Heart right ventricle (tissue), 16 donors: Measurements from ENCODE around the gene PFDN1. TPM values are rescaled to one million over a fixed set of nuclear protein-coding genes. Genes with fewer than 3 reads are reported as not detected.
A peak's percentile ranks its signal among the peaks of the same experiment; 100 is the strongest.

Source experiments
- ATAC-seq, 8 donors: fragments of 200-7000 bp; cut with Tn5 transposase; one replicate each; pipeline ENCODE4 v1.9.1; 2020; ENCODE audit warnings: mild to moderate bottlenecking in 8 of 8, moderate library complexity in 8 of 8, moderate number of reproducible peaks in 1 of 8
- DNase-seq, 2 donors: peaks; one replicate each; pipeline ENCODE4 v3.0.0-alpha.2; 2020
- H3K27ac ChIP-seq, 10 donors: fragments of 200-600 bp; sonication (generic) in 2 of 10; one replicate each; pipeline versions ENCODE4 v1.5.0 to v1.8.0; 2020 to 2022; ENCODE audit warnings: mild to moderate bottlenecking in 3 of 10
- H3K27me3 ChIP-seq, 7 donors: fragments of 200-600 bp; one replicate each; pipeline ENCODE4 v1.8.0; 2021 to 2022; ENCODE audit warnings: mild to moderate bottlenecking in 2 of 7
- H3K36me3 ChIP-seq, 9 donors: fragments of 200-600 bp; sonication (generic) in 1 of 9; one replicate each; pipeline versions ENCODE4 v1.5.0 to v1.8.0; 2020 to 2022; ENCODE audit warnings: mild to moderate bottlenecking in 2 of 9
- H3K4me1 ChIP-seq, 9 donors: fragments of 200-600 bp; sonication (generic) in 1 of 9; one replicate each; pipeline versions ENCODE4 v1.5.0 to v1.8.0; 2020 to 2022; ENCODE audit warnings: mild to moderate bottlenecking in 4 of 9
- H3K4me3 ChIP-seq, 10 donors: fragments of 200-600 bp; sonication (generic) in 2 of 10; one replicate each; pipeline versions ENCODE4 v1.5.0 to v1.8.0; 2020 to 2022; ENCODE audit warnings: mild to moderate bottlenecking in 7 of 10, moderate library complexity in 2 of 10
- H3K9me3 ChIP-seq, 11 donors: fragments of 200-600 bp in 10 of 11; sonication (generic) in 2 of 11; one replicate each; pipeline versions ENCODE4 v1.5.0 to v1.8.0; 2013 to 2022; ENCODE audit warnings: mild to moderate bottlenecking in 2 of 11, control low read depth in 1 of 11, moderate library complexity in 1 of 11
- WGBS, 2 donors: extraction: QIAGEN DNeasy Blood & Tissue Kit; methylation state at CpG; one replicate each; pipeline ENCODE4 v1.1.7; 2013; ENCODE audit warnings: inconsistent platforms in 1 of 2; 5-methylcytosine and 5-hydroxymethylcytosine counted together
- intact Hi-C, 10 donors: fragments of 100-400 bp; cut with DNase I; formaldehyde crosslinking; loops; one replicate each; pipeline versions ENCODE4 v1.11.1 to v1.14.2; 2022
- polyA plus RNA-seq, 2 donors: library from polyadenylated mRNA; stranded (reverse); fragments of 200-250 nt; gene quantifications; one replicate each; pipeline ENCODE4 v1.2.3, GENCODE V29; 2013
- total RNA-seq, 10 donors: library from RNA; stranded (reverse); fragmentation: NEBNext Ultra II Directional in 3 of 10; extraction: Animal tissue kit (Norgen Biotek cat#: 25700) in 3 of 10; gene quantifications; one replicate each; pipeline versions ENCODE4 v1.2.1 to v1.2.4, GENCODE V29; 2021 to 2023
- TF ChIP-seq, protein P1 (sequence below), 9 donors: fragments of 200-600 bp; sonication (generic) in 2 of 9; IDR thresholded peaks; one replicate each; pipeline versions ENCODE4 v1.5.0 to v1.8.0; 2021 to 2022; ENCODE audit warnings: antibody characterized with exemption in 9 of 9, mild to moderate bottlenecking in 5 of 9, moderate library complexity in 1 of 9
- donor health status: Arrhythmogenic right ventricular cardiomyopathy.
- donor health status: ischemic (EF 13 %, LVEDD 7.1; RV severe dilation, severe dysfunction).
- donor health status: healthy with polysubstance abuse.
- donor health status: DM: no; HTN: yes; CAD: no.
- donor health status: DM: no; HTN: no; CAD: no.
- donor health status: ischemic (EF 25% LVEDD 6.9; RV normal size, moderate dysfunction).
- donor health status: ischemic (EF 25% LVEDD 5.7; RV mildly dilated, moderate dysfunction).
- donor health status: healthy.
- donor health status: DM: yes; HTN: yes; CAD: no.
- donor health status: Ischemic cardiomyopathy.
- donor health status: ischemic (EF 35%, LVEDD 5.7; RV mildly dilated, moderate dysfunction).
- donor health status: nonischemic (EF 11% LVEDD 7.7; RV severe dilation, severe dysfunction).
- donor health status: DM: yes; HTN: yes; CAD: no.
- donor health status: PGD.
- donor health status: ischemic (EF 29% LVEDD 5.4; RV normal size, mild dysfunction).
- donor health status: nonischemic (EF 23%, LVEDD 6.1; RV moderate dilation, normal function).

The PFDN1 gene
- total and polyA plus RNA-seq, 12 donors, result 56.8 to 100 (median 80.7) TPM

DNA sequence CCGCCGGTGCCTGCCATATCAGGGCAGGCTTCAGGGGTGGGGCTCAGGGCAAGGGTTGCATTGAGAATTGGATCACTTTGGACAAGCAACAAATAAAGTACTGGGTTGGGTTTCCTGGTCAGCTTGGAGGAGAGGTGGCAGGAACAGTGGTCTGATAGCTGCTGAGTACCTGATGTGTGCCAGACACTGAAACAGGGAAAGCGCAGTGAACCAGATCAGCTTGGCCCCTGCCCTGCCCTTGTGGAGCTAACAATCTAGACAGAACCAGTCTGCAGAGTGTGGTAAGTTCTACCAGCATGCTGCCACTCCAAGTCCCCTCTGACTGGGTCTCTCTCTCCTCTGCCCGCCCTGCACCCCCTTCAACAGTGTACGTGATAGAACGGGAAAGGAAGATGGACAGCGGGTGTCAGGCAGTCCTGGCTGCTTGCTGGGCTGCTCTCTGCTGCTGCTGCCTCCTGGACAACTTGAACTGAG lies 74.5 kb downstream of the PFDN1 start:
- no peaks in the 10 kb centered on the region for H3K27me3 ChIP-seq
- H3K4me3 ChIP-seq, result no peak overlapping the region
- no peaks in the 10 kb centered on the region for H3K9me3 ChIP-seq
- peak overlapping the region; percentile 12 to 78 (median 70) for H3K27ac ChIP-seq
- no peaks in the 10 kb centered on the region for H3K36me3 ChIP-seq
- TF ChIP-seq, protein P1, sequence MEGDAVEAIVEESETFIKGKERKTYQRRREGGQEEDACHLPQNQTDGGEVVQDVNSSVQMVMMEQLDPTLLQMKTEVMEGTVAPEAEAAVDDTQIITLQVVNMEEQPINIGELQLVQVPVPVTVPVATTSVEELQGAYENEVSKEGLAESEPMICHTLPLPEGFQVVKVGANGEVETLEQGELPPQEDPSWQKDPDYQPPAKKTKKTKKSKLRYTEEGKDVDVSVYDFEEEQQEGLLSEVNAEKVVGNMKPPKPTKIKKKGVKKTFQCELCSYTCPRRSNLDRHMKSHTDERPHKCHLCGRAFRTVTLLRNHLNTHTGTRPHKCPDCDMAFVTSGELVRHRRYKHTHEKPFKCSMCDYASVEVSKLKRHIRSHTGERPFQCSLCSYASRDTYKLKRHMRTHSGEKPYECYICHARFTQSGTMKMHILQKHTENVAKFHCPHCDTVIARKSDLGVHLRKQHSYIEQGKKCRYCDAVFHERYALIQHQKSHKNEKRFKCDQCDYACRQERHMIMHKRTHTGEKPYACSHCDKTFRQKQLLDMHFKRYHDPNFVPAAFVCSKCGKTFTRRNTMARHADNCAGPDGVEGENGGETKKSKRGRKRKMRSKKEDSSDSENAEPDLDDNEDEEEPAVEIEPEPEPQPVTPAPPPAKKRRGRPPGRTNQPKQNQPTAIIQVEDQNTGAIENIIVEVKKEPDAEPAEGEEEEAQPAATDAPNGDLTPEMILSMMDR (IDR thresholded peaks at IDR 0.05), result peak in 1 of 9 donors; percentile 10
- ATAC-seq (peak; percentile 41 to 84 (median 68)), DNase-seq (no peak)
- intact Hi-C loops, result loop anchor here in 1 of 10 donors (5.0 kb wide), 1 partner anchor 51 kb away; the partner anchor contains the start of gene CYSTM1
- WGBS, 2 donors, result 50 to 58% methylated on average over 7 of the region's 7 CpGs
- H3K4me1 ChIP-seq, result peaks cover 10 to 46% (median 21%) of the 10 kb centered on the region in 9 donors

- Histone ChIP-seq H3K36me3 (no peaks in the 10 kb centered on the region), H3K4me1 (peaks cover 16 to 59% (median 32%) of the 10 kb centered on the region in 9 donors), H3K4me3 (no peak overlapping the region), H3K27me3 (no peaks in the 10 kb centered on the region), H3K9me3 (no peaks in the 10 kb centered on the region), H3K27ac (no peak overlapping the region)
- intact Hi-C loops, result loop anchor here in 1 of 10 donors (5.0 kb wide), 1 partner anchor 50 kb away; the partner anchor contains the start of gene CYSTM1
- TF ChIP-seq, protein P1 (IDR thresholded peaks at IDR 0.05), result no peak
- no peak for DNase-seq
- ATAC-seq, result no peak
- WGBS, 2 donors, result 93 to 97% methylated on average over 2 of the region's 2 CpGs
Observed at GRCh38 chr5:140227046-140227445, 75.9 kb downstream of the PFDN1 start.

- no peak for DNase-seq
- no peak for ATAC-seq
- Histone ChIP-seq H3K4me3 (no peak overlapping the region), H3K27me3 (no peaks in the 10 kb centered on the region), H3K36me3 (no peaks in the 10 kb centered on the region), H3K9me3 (no peaks in the 10 kb centered on the region), H3K4me1 (peaks cover 16 to 76% (median 49%) of the 10 kb centered on the region in 9 donors), H3K27ac (peak overlapping the region in 5 of 10 donors; percentile 5 to 87 (median 29))
- WGBS, 2 donors, result 70 to 79% methylated on average over 3 of the region's 3 CpGs
- intact Hi-C loops, result loop anchor here in 1 of 10 donors (5.0 kb wide), 1 partner anchor 48 kb away; the partner anchor contains the start of gene CYSTM1
- TF ChIP-seq, protein P1 (IDR thresholded peaks at IDR 0.05), result no peak
Observed at GRCh38 chr5:140225396-140225795, 77.5 kb downstream of the PFDN1 start.

DNA sequence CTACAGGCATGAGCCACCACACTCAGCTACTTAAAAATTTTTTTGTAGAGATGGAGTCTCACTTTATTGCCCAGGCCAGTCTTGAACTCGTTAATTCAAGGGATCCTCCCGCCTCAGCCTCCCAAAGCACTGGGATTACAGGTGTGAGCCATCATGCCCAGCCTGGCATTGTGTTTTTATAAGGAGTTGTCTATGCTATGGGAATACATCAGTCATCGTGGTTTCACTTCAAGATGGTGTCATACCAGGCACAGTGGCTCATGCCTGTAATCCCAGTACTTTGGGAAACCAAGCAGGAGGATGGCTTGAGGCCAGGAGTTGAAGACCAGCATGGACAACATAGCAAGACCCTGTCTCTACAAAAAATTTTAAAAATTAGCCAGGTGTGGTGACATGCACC lies 78.2 kb downstream of the PFDN1 start:
- no peak for ATAC-seq
- no peaks in the 10 kb centered on the region for H3K9me3 ChIP-seq
- 95 to 97% methylated on average over 3 of the region's 3 CpGs for WGBS, 2 donors
- intact Hi-C loops, result loop anchor here in 6 of 10 donors (5.0 kb wide), 3 partner anchors 37 to 47 kb away; partner anchors contain the start of gene CYSTM1 (in 1 of the 6)
- H3K4me1 ChIP-seq, result peaks cover 16 to 83% (median 56%) of the 10 kb centered on the region in 9 donors
- TF ChIP-seq, protein P1 (IDR thresholded peaks at IDR 0.05), result no peak
- H3K27ac ChIP-seq, result peak overlapping the region in 5 of 10 donors; percentile 54 to 87 (median 82)
- H3K27me3 ChIP-seq, result no peaks in the 10 kb centered on the region
- DNase-seq, result no peak
- no peaks in the 10 kb centered on the region for H3K36me3 ChIP-seq
- no peak overlapping the region for H3K4me3 ChIP-seq
